Measurements from ENCODE around the gene ABHD2.
"Not testable (repeated sequence)": the region's sequence is repeated elsewhere in the genome, so short reads cannot be mapped to it uniquely, and the experiment has no call there.

The ABHD2 gene

GRCh38 chr15:89083246-89083645, 5.0 kb upstream of the ABHD2 start:
- Histone ChIP-seq H3K9me3 (ENCODE audit: insufficient read depth, low read depth, low read length) (no peaks in the 10 kb centered on the region), H3K14ac (ENCODE audit: low read length) (no peak overlapping the region), H3K27me3 (ENCODE audit: insufficient read depth, low read length) (no peaks in the 10 kb centered on the region), H4K91ac (ENCODE audit: low read depth, low read length) (no peak overlapping the region), H3K18ac (ENCODE audit: low read length) (no peak overlapping the region), H4K8ac (ENCODE audit: low read depth, low read length) (no peak overlapping the region), H3K36me3 (ENCODE audit: control insufficient read depth in 1 of 2, insufficient read depth in 2 of 2, low read length in 2 of 2) (no peaks in the 10 kb centered on the region), H3K9ac (ENCODE audit: low read length) (no peak overlapping the region), H2BK12ac (ENCODE audit: low read length) (no peak overlapping the region), H3K79me1 (ENCODE audit: low read length) (peaks cover 4% of the 10 kb centered on the region), H2BK5ac (ENCODE audit: low read depth, low read length, poor library complexity) (no peak overlapping the region), H3K23ac (ENCODE audit: low read length) (no peak overlapping the region), H3K4ac (ENCODE audit: low read depth, low read length) (no peak overlapping the region), H2AK5ac (ENCODE audit: low read length) (no peak overlapping the region), H3K79me2 (ENCODE audit: control insufficient read depth, insufficient read depth, low read length, poor library complexity) (no peaks in the 10 kb centered on the region), H4K12ac (ENCODE audit: low read depth, low read length) (no peak overlapping the region), H3K4me2 (ENCODE audit: low read length) (no peak overlapping the region), H3K27ac (ENCODE audit: low read depth, low read length) (no peak overlapping the region), H2BK120ac (ENCODE audit: insufficient read depth, low read length, poor library complexity) (no peak overlapping the region), H3K4me1 (ENCODE audit: control insufficient read depth in 1 of 2, insufficient read depth in 2 of 2, low read length in 2 of 2) (peaks cover 5 to 6% of the 10 kb centered on the region in 2 experiments), H2AFZ (ENCODE audit: insufficient read depth, low read length, poor library complexity) (no peak overlapping the region), H3K4me3 (ENCODE audit: low read depth, low read length) (no peak overlapping the region)
- DNase-seq: no peak
- WGBS (ENCODE audit: extremely low coverage, insufficient coverage, insufficient read length): no CpG with 5 or more reads among the region's 6 CpGs

- Histone ChIP-seq H2AFZ (ENCODE audit: insufficient read depth, low read length, poor library complexity) (no peak overlapping the region), H3K4ac (ENCODE audit: low read depth, low read length) (no peak overlapping the region), H3K4me1 (ENCODE audit: control insufficient read depth in 1 of 2, insufficient read depth in 2 of 2, low read length in 2 of 2) (peaks cover 10 to 11% of the 10 kb centered on the region in 2 experiments), H3K36me3 (ENCODE audit: control insufficient read depth in 1 of 2, insufficient read depth in 2 of 2, low read length in 2 of 2) (no peaks in the 10 kb centered on the region), H3K9me3 (ENCODE audit: insufficient read depth, low read depth, low read length) (no peaks in the 10 kb centered on the region), H4K91ac (ENCODE audit: low read depth, low read length) (no peak overlapping the region), H3K9ac (ENCODE audit: low read length) (no peak overlapping the region), H3K14ac (ENCODE audit: low read length) (no peak overlapping the region), H3K23ac (ENCODE audit: low read length) (no peak overlapping the region), H3K4me3 (ENCODE audit: low read depth, low read length) (no peak overlapping the region), H2BK120ac (ENCODE audit: insufficient read depth, low read length, poor library complexity) (no peak overlapping the region), H4K8ac (ENCODE audit: low read depth, low read length) (no peak overlapping the region), H2BK12ac (ENCODE audit: low read length) (peak overlapping the region; percentile 2), H2AK5ac (ENCODE audit: low read length) (no peak overlapping the region), H3K4me2 (ENCODE audit: low read length) (no peak overlapping the region), H3K27ac (ENCODE audit: low read depth, low read length) (no peak overlapping the region), H3K27me3 (ENCODE audit: insufficient read depth, low read length) (no peaks in the 10 kb centered on the region), H3K18ac (ENCODE audit: low read length) (no peak overlapping the region), H2BK5ac (ENCODE audit: low read depth, low read length, poor library complexity) (no peak overlapping the region), H3K79me2 (ENCODE audit: control insufficient read depth, insufficient read depth, low read length, poor library complexity) (peaks cover 5% of the 10 kb centered on the region), H3K79me1 (ENCODE audit: low read length) (peaks cover 9% of the 10 kb centered on the region), H4K12ac (ENCODE audit: low read depth, low read length) (no peak overlapping the region)
- WGBS (ENCODE audit: extremely low coverage, insufficient coverage, insufficient read length): no CpG with 5 or more reads among the region's 4 CpGs
- no peak for DNase-seq
Observed at GRCh38 chr15:89085289-89085926, 2.8 kb upstream of the ABHD2 start.

- H3K14ac ChIP-seq (ENCODE audit: low read length); H4K12ac ChIP-seq (ENCODE audit: low read depth, low read length); H2AFZ ChIP-seq (ENCODE audit: insufficient read depth, low read length, poor library complexity); H3K36me3 ChIP-seq (ENCODE audit: control insufficient read depth in 1 of 2, insufficient read depth in 2 of 2, low read length in 2 of 2); H2AK5ac ChIP-seq (ENCODE audit: low read length); H3K4me2 ChIP-seq (ENCODE audit: low read length); H3K79me1 ChIP-seq (ENCODE audit: low read length); H3K9ac ChIP-seq (ENCODE audit: low read length); H4K8ac ChIP-seq (ENCODE audit: low read depth, low read length); H3K27me3 ChIP-seq (ENCODE audit: insufficient read depth, low read length); H4K91ac ChIP-seq (ENCODE audit: low read depth, low read length); H3K27ac ChIP-seq (ENCODE audit: low read depth, low read length); H2BK120ac ChIP-seq (ENCODE audit: insufficient read depth, low read length, poor library complexity); H2BK5ac ChIP-seq (ENCODE audit: low read depth, low read length, poor library complexity); DNase-seq; H3K18ac ChIP-seq (ENCODE audit: low read length); H3K4ac ChIP-seq (ENCODE audit: low read depth, low read length); H3K4me3 ChIP-seq (ENCODE audit: low read depth, low read length); H3K79me2 ChIP-seq (ENCODE audit: control insufficient read depth, insufficient read depth, low read length, poor library complexity); H2BK12ac ChIP-seq (ENCODE audit: low read length); H3K23ac ChIP-seq (ENCODE audit: low read length); H3K9me3 ChIP-seq (ENCODE audit: insufficient read depth, low read depth, low read length): not testable (repeated sequence)
- H3K4me1 ChIP-seq (ENCODE audit: control insufficient read depth in 1 of 2, insufficient read depth in 2 of 2, low read length in 2 of 2): peaks cover 10 to 11% of the 10 kb centered on the region in 2 experiments
- WGBS (ENCODE audit: extremely low coverage, insufficient coverage, insufficient read length): no CpG with 5 or more reads among the region's 1 CpG
Observed at GRCh38 chr15:89085933-89086332, 2.3 kb upstream of the ABHD2 start.

- H2BK120ac ChIP-seq (ENCODE audit: insufficient read depth, low read length, poor library complexity); H3K4me3 ChIP-seq (ENCODE audit: low read depth, low read length); H3K14ac ChIP-seq (ENCODE audit: low read length); H3K4me2 ChIP-seq (ENCODE audit: low read length); H3K79me2 ChIP-seq (ENCODE audit: control insufficient read depth, insufficient read depth, low read length, poor library complexity); DNase-seq; H2BK5ac ChIP-seq (ENCODE audit: low read depth, low read length, poor library complexity); H4K12ac ChIP-seq (ENCODE audit: low read depth, low read length); H3K4ac ChIP-seq (ENCODE audit: low read depth, low read length); H3K79me1 ChIP-seq (ENCODE audit: low read length); H4K91ac ChIP-seq (ENCODE audit: low read depth, low read length); H3K18ac ChIP-seq (ENCODE audit: low read length); H2AK5ac ChIP-seq (ENCODE audit: low read length); H2AFZ ChIP-seq (ENCODE audit: insufficient read depth, low read length, poor library complexity); H3K36me3 ChIP-seq (ENCODE audit: control insufficient read depth in 1 of 2, insufficient read depth in 2 of 2, low read length in 2 of 2); H2BK12ac ChIP-seq (ENCODE audit: low read length); H3K27ac ChIP-seq (ENCODE audit: low read depth, low read length); H3K9ac ChIP-seq (ENCODE audit: low read length); H3K9me3 ChIP-seq (ENCODE audit: insufficient read depth, low read depth, low read length); H3K23ac ChIP-seq (ENCODE audit: low read length); H4K8ac ChIP-seq (ENCODE audit: low read depth, low read length); H3K27me3 ChIP-seq (ENCODE audit: insufficient read depth, low read length): not testable (repeated sequence)
- WGBS (ENCODE audit: extremely low coverage, insufficient coverage, insufficient read length): no CpG with 5 or more reads among the region's 5 CpGs
- H3K4me1 ChIP-seq (ENCODE audit: control insufficient read depth in 1 of 2, insufficient read depth in 2 of 2, low read length in 2 of 2): peaks cover 10 to 11% of the 10 kb centered on the region in 2 experiments
Observed at GRCh38 chr15:89086390-89086789, 1.9 kb upstream of the ABHD2 start.
